DND-41 (cell line): ENCODE data around the gene SH3GLB2.

Source experiments
- ATAC-seq: fragments of 200-7000 bp; cut with Tn5 transposase; 3 replicates; pipeline ENCODE4 v1.9.1; 2021; ENCODE audit warnings: low read depth; ENCODE audit not compliant: insufficient read depth
- DNase-seq: peaks from one replicate; pipeline ENCODE4 v3.0.0-alpha.2; 2020
- H2AFZ ChIP-seq: 2 replicates; pipeline ENCODE4 v1.6.0; 2012; ENCODE audit warnings: low read depth, low read length
- H3K27ac ChIP-seq: 2 replicates; pipeline ENCODE4 v1.5.1; 2012; ENCODE audit warnings: low read length, inconsistent platforms
- H3K27me3 ChIP-seq: fragments of 200-600 bp; sonication (generic); 2 replicates; pipeline ENCODE4 v1.6.0; 2012; ENCODE audit warnings: low read length, mild to moderate bottlenecking, inconsistent platforms; ENCODE audit not compliant: insufficient read depth, poor library complexity
- H3K36me3 ChIP-seq: 2 replicates; pipeline ENCODE4 v1.5.1; 2012; ENCODE audit warnings: low read length, inconsistent platforms; ENCODE audit not compliant: insufficient read depth
- H3K4me1 ChIP-seq: 2 replicates; pipeline ENCODE4 v1.5.1; 2012; ENCODE audit warnings: mild to moderate bottlenecking, low read length; ENCODE audit not compliant: insufficient read depth
- H3K4me2 ChIP-seq: 2 replicates; pipeline ENCODE4 v1.6.0; 2012; ENCODE audit warnings: mild to moderate bottlenecking, moderate library complexity, low read length, inconsistent platforms; ENCODE audit not compliant: insufficient read depth
- H3K4me3 ChIP-seq, 2 experiments: fragments of 200-600 bp in 1 of 2; shearing (Covaris generic) in 1 of 2; 2 replicates each; pipeline ENCODE4 v1.5.1; 2012 to 2016; ENCODE audit warnings: inconsistent platforms in 2 of 2, low read length in 2 of 2, mild to moderate bottlenecking in 2 of 2, low read depth in 1 of 2, moderate library complexity in 1 of 2
- H3K79me2 ChIP-seq: 2 replicates; pipeline ENCODE4 v1.6.0; 2012; ENCODE audit warnings: low read length, inconsistent platforms; ENCODE audit not compliant: insufficient read depth
- H3K9ac ChIP-seq: 2 replicates; pipeline ENCODE4 v1.6.0; 2012; ENCODE audit warnings: low read depth, mild to moderate bottlenecking, inconsistent platforms, low read length, moderate library complexity
- H3K9me3 ChIP-seq: 2 replicates; pipeline ENCODE4 v1.5.1; 2012; ENCODE audit warnings: low read length, moderate library complexity, mild to moderate bottlenecking, inconsistent platforms; ENCODE audit not compliant: insufficient read depth, severe bottlenecking
- H4K20me1 ChIP-seq: 2 replicates; pipeline ENCODE4 v1.6.0; 2012; ENCODE audit warnings: low read length; ENCODE audit not compliant: insufficient read depth
- EZH2 ChIP-seq: IDR thresholded peaks from 3 replicates; pipeline ENCODE4 v1.6.1; 2012; ENCODE audit warnings: borderline replicate concordance, low read depth, mild to moderate bottlenecking, moderate library complexity, low read length, inconsistent platforms; ENCODE audit not compliant: severe bottlenecking
- TF ChIP-seq, protein P1 (sequence below): IDR thresholded peaks from 2 replicates; pipeline ENCODE4 v1.5.1; 2012; ENCODE audit warnings: borderline replicate concordance, low read length, moderate library complexity, mild to moderate bottlenecking; ENCODE audit not compliant: poor library complexity, severe bottlenecking; ENCODE audit errors: extremely low read depth

The SH3GLB2 gene

DNA sequence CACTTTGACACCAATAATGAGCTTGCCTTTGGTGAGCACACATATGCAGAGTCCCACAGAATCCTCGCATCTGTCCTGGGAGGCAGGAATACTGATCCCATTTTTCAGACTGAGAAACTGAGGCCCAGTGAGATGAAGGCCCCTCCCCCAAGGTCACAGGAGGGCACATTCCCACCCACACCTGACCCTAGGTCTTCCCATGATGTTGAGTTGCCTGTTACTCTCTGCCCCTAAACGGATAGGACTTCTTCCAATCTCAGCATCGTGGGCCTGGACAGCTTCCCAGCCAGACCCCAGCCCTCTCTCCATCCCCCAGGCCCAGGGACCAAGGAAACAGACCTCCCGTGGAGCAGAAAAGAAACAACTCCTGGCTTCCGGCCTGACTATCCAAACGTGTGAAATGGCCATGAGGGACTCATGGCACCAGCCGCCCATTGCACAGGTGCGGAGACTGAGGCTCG is 877 bp downstream of the SH3GLB2 start:
- Histone ChIP-seq H3K9me3 (no peaks in the 10 kb centered on the region), H3K36me3 (peaks cover 3% of the 10 kb centered on the region; the same call in 1 of the 2 replicates), H3K4me3 (peak overlapping the region; percentile 63 to 98; a peak in 3 of 4 replicates), H3K4me2 (peak overlapping the region; percentile 91), H3K79me2 (peaks cover 47% of the 10 kb centered on the region), H2AFZ (peak overlapping the region; percentile 75), H3K4me1 (peaks cover 29% of the 10 kb centered on the region), H3K27ac (peak overlapping the region; percentile 81), H3K9ac (peak overlapping the region; percentile 88), H3K27me3 (no peaks in the 10 kb centered on the region), H4K20me1 (peaks cover 32% of the 10 kb centered on the region)
- TF ChIP-seq, protein P1, sequence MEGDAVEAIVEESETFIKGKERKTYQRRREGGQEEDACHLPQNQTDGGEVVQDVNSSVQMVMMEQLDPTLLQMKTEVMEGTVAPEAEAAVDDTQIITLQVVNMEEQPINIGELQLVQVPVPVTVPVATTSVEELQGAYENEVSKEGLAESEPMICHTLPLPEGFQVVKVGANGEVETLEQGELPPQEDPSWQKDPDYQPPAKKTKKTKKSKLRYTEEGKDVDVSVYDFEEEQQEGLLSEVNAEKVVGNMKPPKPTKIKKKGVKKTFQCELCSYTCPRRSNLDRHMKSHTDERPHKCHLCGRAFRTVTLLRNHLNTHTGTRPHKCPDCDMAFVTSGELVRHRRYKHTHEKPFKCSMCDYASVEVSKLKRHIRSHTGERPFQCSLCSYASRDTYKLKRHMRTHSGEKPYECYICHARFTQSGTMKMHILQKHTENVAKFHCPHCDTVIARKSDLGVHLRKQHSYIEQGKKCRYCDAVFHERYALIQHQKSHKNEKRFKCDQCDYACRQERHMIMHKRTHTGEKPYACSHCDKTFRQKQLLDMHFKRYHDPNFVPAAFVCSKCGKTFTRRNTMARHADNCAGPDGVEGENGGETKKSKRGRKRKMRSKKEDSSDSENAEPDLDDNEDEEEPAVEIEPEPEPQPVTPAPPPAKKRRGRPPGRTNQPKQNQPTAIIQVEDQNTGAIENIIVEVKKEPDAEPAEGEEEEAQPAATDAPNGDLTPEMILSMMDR, result no peak
- TF ChIP-seq EZH2, result no peak
- DNase-seq (no peak), ATAC-seq (peak; percentile 4; the same call in 1 of the 3 replicates)

- DNase-seq, result no peak
- Histone ChIP-seq H3K9ac (peak overlapping the region; percentile 88), H3K27me3 (no peaks in the 10 kb centered on the region), H3K79me2 (peaks cover 49% of the 10 kb centered on the region), H2AFZ (no peak overlapping the region), H3K4me1 (peaks cover 29% of the 10 kb centered on the region), H3K36me3 (peaks cover 3% of the 10 kb centered on the region; the same call in 1 of the 2 replicates), H3K27ac (peak overlapping the region; percentile 81; the same call in 1 of the 2 replicates), H3K9me3 (no peaks in the 10 kb centered on the region), H3K4me3 (peak overlapping the region in 1 of 2 experiments; percentile 98; a peak in 3 of 4 replicates), H3K4me2 (peak overlapping the region; percentile 91), H4K20me1 (peaks cover 34% of the 10 kb centered on the region)
- ATAC-seq, result no peak
- no peak for TF ChIP-seq EZH2
- TF ChIP-seq, protein P1, result no peak
Measured at GRCh38 chr9:129026442-129027223, 1.5 kb downstream of the SH3GLB2 start.

DNA sequence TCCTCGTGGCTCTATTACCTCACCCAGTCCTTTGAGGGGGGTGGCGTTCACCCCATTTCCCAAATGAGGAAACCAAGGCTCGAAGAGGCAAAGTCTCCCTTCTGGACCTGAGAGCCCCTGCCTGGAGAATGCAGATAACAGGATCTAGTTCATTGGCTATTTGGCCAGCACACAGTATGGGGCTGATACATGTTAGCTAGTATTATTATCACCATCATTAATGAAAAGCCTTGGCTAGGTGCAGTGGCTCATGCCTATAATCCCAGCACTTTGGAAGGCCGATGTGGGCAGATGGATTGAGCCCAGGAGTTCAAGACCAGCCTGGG is 4.3 kb downstream of the SH3GLB2 start:
- H3K9ac ChIP-seq, result no peak overlapping the region
- H3K4me2 ChIP-seq, result no peak overlapping the region
- H3K27me3 ChIP-seq, result no peaks in the 10 kb centered on the region
- no peak overlapping the region for H3K27ac ChIP-seq
- H3K9me3 ChIP-seq, result no peaks in the 10 kb centered on the region
- H3K4me3 ChIP-seq, result no peak overlapping the region
- peaks cover 3% of the 10 kb centered on the region for H3K36me3 ChIP-seq
- no peak overlapping the region for H2AFZ ChIP-seq
- TF ChIP-seq, protein P1, result no peak
- no peak for TF ChIP-seq EZH2
- H4K20me1 ChIP-seq, result peaks cover 34% of the 10 kb centered on the region
- DNase-seq (no peak), ATAC-seq (no peak)
- H3K79me2 ChIP-seq, result peaks cover 49% of the 10 kb centered on the region
- peaks cover 25% of the 10 kb centered on the region for H3K4me1 ChIP-seq
